Suppressor macrophage (primary cell): ENCODE data around the gene HLA-DMA.
A peak's percentile ranks its signal among the peaks of the same experiment; 100 is the strongest.

Source experiments
- DNase-seq, 4 experiments: peaks; one replicate each; pipeline ENCODE4 v3.0.0-alpha.2; 2020 to 2022

Gene HLA-DMA

GRCh38 chr6:32974541-32975308, 21.8 kb upstream of the HLA-DMA start:
- peak in 1 of 4 experiments; percentile 29 for DNase-seq

GRCh38 chr6:32974016-32974333, 21.1 kb upstream of the HLA-DMA start:
- DNase-seq: peak; percentile 41 to 65 (median 64)

- peak; percentile 41 to 66 (median 56) for DNase-seq
Observed at GRCh38 chr6:32973144-32974015, 20.5 kb upstream of the HLA-DMA start.

GRCh38 chr6:32972353-32973143, 19.7 kb upstream of the HLA-DMA start:
- DNase-seq: peak; percentile 33 to 63 (median 58)

GRCh38 chr6:32971581-32972352, 18.9 kb upstream of the HLA-DMA start:
- peak; percentile 100 for DNase-seq

- no peak for DNase-seq
Observed at GRCh38 chr6:32971242-32971580, 18.3 kb upstream of the HLA-DMA start.

GRCh38 chr6:32970413-32971241, 17.7 kb upstream of the HLA-DMA start:
- DNase-seq: peak; percentile 89 to 95 (median 92)

- DNase-seq: peak; percentile 78 to 90 (median 87)
Observed at GRCh38 chr6:32969685-32970412, 17.0 kb upstream of the HLA-DMA start.

- DNase-seq: peak; percentile 84 to 90 (median 88)
Observed at GRCh38 chr6:32968867-32969684, 16.2 kb upstream of the HLA-DMA start.

GRCh38 chr6:32968093-32968866, 15.4 kb upstream of the HLA-DMA start, which contains the start of gene BRD2:
BRD2 (plus strand) TSS chr6:32968594; CDS start chr6:32972899, 4,305 bp downstream.
- DNase-seq: peak; percentile 97 to 99 (median 98)

GRCh38 chr6:32967151-32968091, 14.5 kb upstream of the HLA-DMA start:
- DNase-seq: peak; percentile 40 to 60 (median 53)

GRCh38 chr6:32964776-32965175, 11.9 kb upstream of the HLA-DMA start:
- no peak for DNase-seq

- peak in 2 of 4 experiments; percentile 54 to 57 for DNase-seq
Observed at GRCh38 chr6:32963866-32964265, 11.0 kb upstream of the HLA-DMA start.

GRCh38 chr6:32962213-32962826, 9.4 kb upstream of the HLA-DMA start:
- DNase-seq: peak in 1 of 4 experiments; percentile 40

GRCh38 chr6:32960563-32960962, 7.7 kb upstream of the HLA-DMA start:
- DNase-seq: no peak

GRCh38 chr6:32956176-32956575, 3.3 kb upstream of the HLA-DMA start:
- no peak for DNase-seq
